ENCODE measurements around the gene ZNF362. TPM values are rescaled to one million over a fixed set of nuclear protein-coding genes. Genes with fewer than 3 reads are reported as not detected.

ZNF362 gene
- total and polyA plus RNA-seq, 2 experiments from 2014 or later: 11.0 to 12.9 TPM

DNA sequence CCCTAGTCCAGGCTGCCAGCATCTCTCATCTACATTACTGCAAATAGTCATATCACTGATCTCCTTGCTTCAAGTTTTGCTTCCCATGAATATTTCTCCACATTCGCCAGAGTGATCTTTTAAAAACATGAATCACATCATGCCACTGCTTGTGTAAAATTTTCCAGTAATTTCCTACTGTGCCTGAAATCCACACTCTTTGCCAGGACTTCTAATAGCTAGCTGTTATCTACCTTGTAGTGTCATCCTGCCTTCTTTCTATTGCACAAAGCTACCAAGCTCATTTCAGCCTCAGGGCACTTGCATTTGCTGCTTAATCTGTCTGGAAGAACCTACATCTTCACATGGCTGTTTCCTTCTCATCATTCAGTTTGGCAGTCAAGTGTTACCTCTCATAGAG, 33.9 kb upstream of the ZNF362 start:
- Histone ChIP-seq H2AFZ (no peak overlapping the region), H3K27me3 (ENCODE audit: insufficient read depth) (no peaks in the 10 kb centered on the region), H3K9me2 (ENCODE audit: insufficient read depth) (0 out of 2 replicates have a peak, but pooled peaks cover 4% of the 10 kb centered on the region), H3K4me2 (no peak overlapping the region), H4K20me1 (replicated peaks; ENCODE audit: insufficient read depth) (no peaks in the 10 kb centered on the region), H3K4me1 (ENCODE audit: insufficient read depth) (no peaks in the 10 kb centered on the region), H3K4me3 (no peak overlapping the region), H3K79me2 (replicated peaks; ENCODE audit: insufficient read depth) (no peaks in the 10 kb centered on the region), H3K36me3 (ENCODE audit: insufficient read depth) (no peaks in the 10 kb centered on the region; the same call in 1 of the 2 replicates), H3F3A (replicated peaks; ENCODE audit: low read depth) (no peaks in the 10 kb centered on the region), H3K27ac (ENCODE audit: low read depth) (no peak overlapping the region)
- ATAC-seq (no peak), DNase-seq (ENCODE audit: low spot score) (no peak)
- no peak overlapping the region for H3K4me3 Mint-ChIP-seq
- H3K9me3 Mint-ChIP-seq: peaks cover 16% of the 10 kb centered on the region
- no peak for TF ChIP-seq ETS1 (IDR thresholded peaks at IDR 0.05)
- TF ChIP-seq, protein P1, sequence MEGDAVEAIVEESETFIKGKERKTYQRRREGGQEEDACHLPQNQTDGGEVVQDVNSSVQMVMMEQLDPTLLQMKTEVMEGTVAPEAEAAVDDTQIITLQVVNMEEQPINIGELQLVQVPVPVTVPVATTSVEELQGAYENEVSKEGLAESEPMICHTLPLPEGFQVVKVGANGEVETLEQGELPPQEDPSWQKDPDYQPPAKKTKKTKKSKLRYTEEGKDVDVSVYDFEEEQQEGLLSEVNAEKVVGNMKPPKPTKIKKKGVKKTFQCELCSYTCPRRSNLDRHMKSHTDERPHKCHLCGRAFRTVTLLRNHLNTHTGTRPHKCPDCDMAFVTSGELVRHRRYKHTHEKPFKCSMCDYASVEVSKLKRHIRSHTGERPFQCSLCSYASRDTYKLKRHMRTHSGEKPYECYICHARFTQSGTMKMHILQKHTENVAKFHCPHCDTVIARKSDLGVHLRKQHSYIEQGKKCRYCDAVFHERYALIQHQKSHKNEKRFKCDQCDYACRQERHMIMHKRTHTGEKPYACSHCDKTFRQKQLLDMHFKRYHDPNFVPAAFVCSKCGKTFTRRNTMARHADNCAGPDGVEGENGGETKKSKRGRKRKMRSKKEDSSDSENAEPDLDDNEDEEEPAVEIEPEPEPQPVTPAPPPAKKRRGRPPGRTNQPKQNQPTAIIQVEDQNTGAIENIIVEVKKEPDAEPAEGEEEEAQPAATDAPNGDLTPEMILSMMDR (conservative IDR thresholded peaks at IDR 0.05; ENCODE audit: low read depth in 2 of 2): no peak
- TF ChIP-seq CREB1 (CRISPR knock-in tag; IDR thresholded peaks at IDR 0.05; ENCODE audit: low read depth): no peak
- no peak for TF ChIP-seq EZH2phosphoT487 (IDR thresholded peaks at IDR 0.05; ENCODE audit: unreplicated experiment)
- no peak for TF ChIP-seq REST (IDR thresholded peaks at IDR 0.05; ENCODE audit: unreplicated experiment)
- TF ChIP-seq NANOG (IDR thresholded peaks at IDR 0.05; ENCODE audit: borderline replicate concordance): no peak
- no peak for TF ChIP-seq EZH2 (IDR thresholded peaks at IDR 0.05; ENCODE audit: low read depth, unreplicated experiment)
- no peak for TF ChIP-seq ZNF331 (CRISPR knock-in tag; IDR thresholded peaks at IDR 0.05; ENCODE audit: low read depth)
- TF ChIP-seq ZNF114 (CRISPR knock-in tag; IDR thresholded peaks at IDR 0.05): no peak
- TF ChIP-seq, protein P2, sequence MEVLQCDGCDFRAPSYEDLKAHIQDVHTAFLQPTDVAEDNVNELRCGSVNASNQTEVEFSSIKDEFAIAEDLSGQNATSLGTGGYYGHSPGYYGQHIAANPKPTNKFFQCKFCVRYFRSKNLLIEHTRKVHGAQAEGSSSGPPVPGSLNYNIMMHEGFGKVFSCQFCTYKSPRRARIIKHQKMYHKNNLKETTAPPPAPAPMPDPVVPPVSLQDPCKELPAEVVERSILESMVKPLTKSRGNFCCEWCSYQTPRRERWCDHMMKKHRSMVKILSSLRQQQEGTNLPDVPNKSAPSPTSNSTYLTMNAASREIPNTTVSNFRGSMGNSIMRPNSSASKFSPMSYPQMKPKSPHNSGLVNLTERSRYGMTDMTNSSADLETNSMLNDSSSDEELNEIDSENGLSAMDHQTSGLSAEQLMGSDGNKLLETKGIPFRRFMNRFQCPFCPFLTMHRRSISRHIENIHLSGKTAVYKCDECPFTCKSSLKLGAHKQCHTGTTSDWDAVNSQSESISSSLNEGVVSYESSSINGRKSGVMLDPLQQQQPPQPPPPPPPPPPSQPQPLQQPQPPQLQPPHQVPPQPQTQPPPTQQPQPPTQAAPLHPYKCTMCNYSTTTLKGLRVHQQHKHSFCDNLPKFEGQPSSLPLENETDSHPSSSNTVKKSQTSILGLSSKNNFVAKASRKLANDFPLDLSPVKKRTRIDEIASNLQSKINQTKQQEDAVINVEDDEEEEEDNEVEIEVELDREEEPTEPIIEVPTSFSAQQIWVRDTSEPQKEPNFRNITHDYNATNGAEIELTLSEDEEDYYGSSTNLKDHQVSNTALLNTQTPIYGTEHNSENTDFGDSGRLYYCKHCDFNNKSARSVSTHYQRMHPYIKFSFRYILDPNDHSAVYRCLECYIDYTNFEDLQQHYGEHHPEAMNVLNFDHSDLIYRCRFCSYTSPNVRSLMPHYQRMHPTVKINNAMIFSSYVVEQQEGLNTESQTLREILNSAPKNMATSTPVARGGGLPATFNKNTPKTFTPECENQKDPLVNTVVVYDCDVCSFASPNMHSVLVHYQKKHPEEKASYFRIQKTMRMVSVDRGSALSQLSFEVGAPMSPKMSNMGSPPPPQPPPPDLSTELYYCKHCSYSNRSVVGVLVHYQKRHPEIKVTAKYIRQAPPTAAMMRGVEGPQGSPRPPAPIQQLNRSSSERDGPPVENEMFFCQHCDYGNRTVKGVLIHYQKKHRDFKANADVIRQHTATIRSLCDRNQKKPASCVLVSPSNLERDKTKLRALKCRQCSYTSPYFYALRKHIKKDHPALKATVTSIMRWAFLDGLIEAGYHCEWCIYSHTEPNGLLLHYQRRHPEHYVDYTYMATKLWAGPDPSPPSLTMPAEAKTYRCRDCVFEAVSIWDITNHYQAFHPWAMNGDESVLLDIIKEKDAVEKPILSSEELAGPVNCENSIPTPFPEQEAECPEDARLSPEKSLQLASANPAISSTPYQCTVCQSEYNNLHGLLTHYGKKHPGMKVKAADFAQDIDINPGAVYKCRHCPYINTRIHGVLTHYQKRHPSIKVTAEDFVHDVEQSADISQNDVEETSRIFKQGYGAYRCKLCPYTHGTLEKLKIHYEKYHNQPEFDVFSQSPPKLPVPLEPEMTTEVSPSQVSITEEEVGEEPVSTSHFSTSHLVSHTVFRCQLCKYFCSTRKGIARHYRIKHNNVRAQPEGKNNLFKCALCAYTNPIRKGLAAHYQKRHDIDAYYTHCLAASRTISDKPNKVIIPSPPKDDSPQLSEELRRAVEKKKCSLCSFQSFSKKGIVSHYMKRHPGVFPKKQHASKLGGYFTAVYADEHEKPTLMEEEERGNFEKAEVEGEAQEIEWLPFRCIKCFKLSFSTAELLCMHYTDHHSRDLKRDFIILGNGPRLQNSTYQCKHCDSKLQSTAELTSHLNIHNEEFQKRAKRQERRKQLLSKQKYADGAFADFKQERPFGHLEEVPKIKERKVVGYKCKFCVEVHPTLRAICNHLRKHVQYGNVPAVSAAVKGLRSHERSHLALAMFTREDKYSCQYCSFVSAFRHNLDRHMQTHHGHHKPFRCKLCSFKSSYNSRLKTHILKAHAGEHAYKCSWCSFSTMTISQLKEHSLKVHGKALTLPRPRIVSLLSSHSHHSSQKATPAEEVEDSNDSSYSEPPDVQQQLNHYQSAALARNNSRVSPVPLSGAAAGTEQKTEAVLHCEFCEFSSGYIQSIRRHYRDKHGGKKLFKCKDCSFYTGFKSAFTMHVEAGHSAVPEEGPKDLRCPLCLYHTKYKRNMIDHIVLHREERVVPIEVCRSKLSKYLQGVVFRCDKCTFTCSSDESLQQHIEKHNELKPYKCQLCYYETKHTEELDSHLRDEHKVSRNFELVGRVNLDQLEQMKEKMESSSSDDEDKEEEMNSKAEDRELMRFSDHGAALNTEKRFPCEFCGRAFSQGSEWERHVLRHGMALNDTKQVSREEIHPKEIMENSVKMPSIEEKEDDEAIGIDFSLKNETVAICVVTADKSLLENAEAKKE (CRISPR knock-in tag; IDR thresholded peaks at IDR 0.05): no peak
- TF ChIP-seq STAT1 (IDR thresholded peaks at IDR 0.05; ENCODE audit: unreplicated experiment): no peak
- TF ChIP-seq POLR2AphosphoS5 (IDR thresholded peaks at IDR 0.05; ENCODE audit: low read depth): no peak
- no peak for TF ChIP-seq JUNB (IDR thresholded peaks at IDR 0.05; ENCODE audit: unreplicated experiment)
- H3K36me3 Mint-ChIP-seq (ENCODE audit: low read depth): peaks cover 3% of the 10 kb centered on the region; the same call in 1 of the 3 replicates
- 0 out of 3 replicates have a peak, but pooled peaks cover 2% of the 10 kb centered on the region for H3K4me1 Mint-ChIP-seq
- H3K27ac Mint-ChIP-seq: no peak overlapping the region
- peaks cover 2% of the 10 kb centered on the region for H3K27me3 Mint-ChIP-seq (ENCODE audit: insufficient read depth, low read depth, poor library complexity)
